ENCODE results near the gene BHLHE23.

GRCh38 chr20:62966212-62967148 lies 40.3 kb downstream of the BHLHE23 start:
- TF ChIP-seq, protein P1, sequence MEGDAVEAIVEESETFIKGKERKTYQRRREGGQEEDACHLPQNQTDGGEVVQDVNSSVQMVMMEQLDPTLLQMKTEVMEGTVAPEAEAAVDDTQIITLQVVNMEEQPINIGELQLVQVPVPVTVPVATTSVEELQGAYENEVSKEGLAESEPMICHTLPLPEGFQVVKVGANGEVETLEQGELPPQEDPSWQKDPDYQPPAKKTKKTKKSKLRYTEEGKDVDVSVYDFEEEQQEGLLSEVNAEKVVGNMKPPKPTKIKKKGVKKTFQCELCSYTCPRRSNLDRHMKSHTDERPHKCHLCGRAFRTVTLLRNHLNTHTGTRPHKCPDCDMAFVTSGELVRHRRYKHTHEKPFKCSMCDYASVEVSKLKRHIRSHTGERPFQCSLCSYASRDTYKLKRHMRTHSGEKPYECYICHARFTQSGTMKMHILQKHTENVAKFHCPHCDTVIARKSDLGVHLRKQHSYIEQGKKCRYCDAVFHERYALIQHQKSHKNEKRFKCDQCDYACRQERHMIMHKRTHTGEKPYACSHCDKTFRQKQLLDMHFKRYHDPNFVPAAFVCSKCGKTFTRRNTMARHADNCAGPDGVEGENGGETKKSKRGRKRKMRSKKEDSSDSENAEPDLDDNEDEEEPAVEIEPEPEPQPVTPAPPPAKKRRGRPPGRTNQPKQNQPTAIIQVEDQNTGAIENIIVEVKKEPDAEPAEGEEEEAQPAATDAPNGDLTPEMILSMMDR (IDR thresholded peaks at IDR 0.05), result no peak
- TF ChIP-seq POLR2A (IDR thresholded peaks at IDR 0.05), result no peak

Measured in uterus (tissue), 2 donors.